Left colon (tissue), 2 donors: Measurements from ENCODE around the gene MMP25. TPM values are rescaled to one million over a fixed set of nuclear protein-coding genes. Genes with fewer than 3 reads are reported as not detected.
A peak's percentile ranks its signal among the peaks of the same experiment; 100 is the strongest.

ENCODE experiments used
- ATAC-seq: fragments of 200-7000 bp; cut with Tn5 transposase; one replicate; pipeline ENCODE4 v1.9.1; 2020; ENCODE audit warnings: mild to moderate bottlenecking, moderate library complexity
- DNase-seq, 2 donors: peaks; one replicate each; pipeline ENCODE4 v3.0.0-alpha.2; 2020
- intact Hi-C, 2 donors: fragments of 100-400 bp; cut with DNase I in 1 of 2; cut with micrococcal nuclease in 1 of 2; formaldehyde crosslinking; loops; one replicate each; pipeline versions ENCODE4 v1.11.2 to v1.14.0; 2022; cut with DNase I, micrococcal nuclease
- long read RNA-seq: library from polyadenylated mRNA; unstranded; transcript quantifications from one replicate; pipeline ENCODE4 v2.0.0, GENCODE V29; 2021
- total RNA-seq, 2 donors: library from RNA; stranded (reverse); fragmentation: NEBNext Ultra II Directional; extraction: Animal tissue kit (Norgen Biotek cat#: 25700); gene quantifications; one replicate each; pipeline ENCODE4 v1.2.1, GENCODE V29; 2021
- donor health status: DM: no; HTN: no; CAD: no.
- donor health status: DM: yes; HTN: yes; CAD: no.

Gene MMP25
- total RNA-seq: 1 to 10 TPM in 1 of 2 donors, under 1 TPM in 1; 0.70 to 1.1 TPM
- long read RNA-seq, partial matches to known transcripts: 0 of 1 reads
- long read RNA-seq, other reads (novel, unspliced or antisense): 1 of 1 reads

GRCh38 chr16:3045758-3046640 lies at the start of gene MMP25:
Gene MMP25, plus strand, starts transcription at chr16:3046561. Its CDS starts 357 bp downstream, at chr16:3046918.
- intact Hi-C loops: no loop called here
- DNase-seq (peak in 1 of 2 donors; percentile 39), ATAC-seq (peak; percentile 46)

- no peak for DNase-seq
- no peak for ATAC-seq
- intact Hi-C loops: no loop called here
These were observed 46.4 kb upstream of the MMP25 start for GRCh38 chr16:2999929-3000328.

- ATAC-seq: no peak
These were observed 45.8 kb upstream of the MMP25 start for GRCh38 chr16:3000540-3000939.

GRCh38 chr16:3001316-3001715 lies 45.0 kb upstream of the MMP25 start:
- DNase-seq (no peak), ATAC-seq (no peak)
- intact Hi-C loops: no loop called here

More at GRCh38 chr16:3000540-3000939, 45.8 kb upstream of the MMP25 start:
- intact Hi-C loops: no loop called here
- DNase-seq: no peak

DNA sequence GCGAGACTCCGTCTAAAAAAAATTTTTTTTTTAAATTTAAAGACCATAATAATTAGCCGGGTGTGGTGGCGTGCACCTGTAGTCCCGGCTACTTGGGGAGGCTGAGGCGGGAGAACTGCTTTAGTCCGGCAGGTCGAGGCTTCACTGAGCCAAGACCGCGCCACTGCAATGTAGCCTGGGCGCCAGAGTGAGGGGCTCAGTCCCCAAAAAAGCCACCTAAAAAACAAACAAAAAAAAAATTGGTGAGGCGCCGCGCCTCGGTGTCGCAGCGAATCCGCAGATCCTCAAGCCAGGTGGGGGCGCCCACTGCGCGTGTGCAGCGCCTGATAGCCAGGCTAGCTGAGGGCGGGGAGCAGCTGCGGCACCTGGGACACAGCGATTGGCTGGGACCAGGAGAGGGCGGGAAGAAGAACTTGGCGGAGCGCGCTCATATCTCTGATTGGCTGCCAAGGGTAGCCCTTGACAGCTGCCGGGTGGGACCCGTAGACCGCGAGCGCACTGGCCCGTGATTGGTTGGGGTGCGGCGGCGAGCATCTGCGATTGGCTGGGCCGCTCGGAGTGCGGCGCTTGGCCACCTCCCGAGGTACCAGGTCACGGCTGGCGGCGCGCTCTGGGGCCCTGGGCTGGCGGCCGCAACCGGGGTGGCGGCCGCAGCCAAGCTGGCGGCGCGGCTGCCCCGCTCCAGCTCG lies 42.6 kb upstream of the MMP25 start:
- intact Hi-C loops: no loop called here
- DNase-seq: peak; percentile 96 to 98
- peak; percentile 72 for ATAC-seq

- peak in 1 of 2 donors; percentile 43 for DNase-seq
- no peak for ATAC-seq
- intact Hi-C loops: no loop called here
These were observed 42.0 kb upstream of the MMP25 start for GRCh38 chr16:3004319-3004718.

- ATAC-seq (peak; percentile 11), DNase-seq (peak; percentile 76 to 78)
- intact Hi-C loops: no loop called here
These were observed 41.5 kb upstream of the MMP25 start for GRCh38 chr16:3004781-3005284.

DNA sequence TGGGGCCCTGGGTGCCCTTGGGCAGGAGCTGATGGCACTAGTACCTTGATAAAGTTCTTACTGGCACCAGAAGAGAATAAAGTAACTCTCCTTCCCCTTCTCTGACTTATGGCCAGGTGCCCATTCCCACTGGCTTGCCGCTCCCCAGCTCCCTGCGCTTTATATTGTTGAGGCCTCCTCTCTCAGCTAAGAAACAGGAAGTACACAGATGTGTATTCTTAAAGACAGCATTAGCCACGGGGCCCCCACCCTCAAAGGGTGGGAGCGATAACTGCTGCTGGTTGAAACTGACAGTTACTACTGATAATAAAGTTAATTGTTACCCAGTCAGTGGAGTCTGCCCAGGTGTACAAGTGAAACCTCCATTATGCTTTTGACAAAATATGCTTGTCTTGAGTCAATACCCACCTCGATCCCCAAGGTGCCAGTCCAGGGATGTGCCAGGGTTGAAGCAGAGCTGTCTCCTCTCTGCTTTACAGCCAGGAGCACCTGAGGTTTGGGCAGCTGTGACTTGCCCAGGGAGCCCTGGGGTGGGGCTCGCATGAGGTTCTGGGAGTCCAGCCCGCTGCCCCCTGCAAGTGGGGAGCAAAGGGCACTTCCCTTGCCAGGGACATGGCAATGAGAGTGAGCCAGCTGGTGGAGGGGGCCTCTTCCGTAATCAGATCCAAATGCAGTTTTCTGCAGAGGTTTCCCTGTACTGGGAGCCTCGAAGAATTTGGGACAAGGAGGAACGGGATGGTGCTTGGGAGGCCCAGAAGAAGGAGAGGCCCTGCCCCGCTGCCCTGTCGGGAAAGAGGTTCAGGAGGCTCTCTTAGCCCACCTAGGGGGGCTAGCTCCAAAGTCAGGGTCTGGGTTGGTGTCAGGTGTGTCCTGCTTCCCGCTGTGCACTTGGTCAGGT lies 39.1 kb upstream of the MMP25 start:
- intact Hi-C loops: no loop called here
- ATAC-seq (peak; percentile 64), DNase-seq (peak; percentile 78 to 87)

- ATAC-seq (no peak), DNase-seq (peak in 1 of 2 donors; percentile 46)
- intact Hi-C loops: no loop called here
These were observed 38.2 kb upstream of the MMP25 start for GRCh38 chr16:3007957-3008689.

DNA sequence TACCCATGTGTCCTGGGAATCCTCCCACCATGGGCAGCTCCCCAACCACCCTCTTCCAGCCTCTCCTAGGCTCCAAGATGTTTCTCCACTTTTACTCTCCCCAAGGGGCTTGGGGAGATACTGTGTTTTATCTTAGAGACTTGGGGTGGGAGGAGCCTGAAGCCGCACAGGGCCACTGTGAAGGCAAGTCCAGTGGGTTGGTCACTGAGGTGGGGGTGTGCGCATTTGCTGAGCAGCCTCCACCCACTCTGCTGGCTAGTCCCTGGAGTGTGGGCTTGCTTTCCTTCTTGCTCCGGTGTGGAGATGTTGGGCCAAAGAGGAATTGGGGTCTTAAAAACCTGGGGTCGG lies 37.7 kb upstream of the MMP25 start:
- intact Hi-C loops: no loop called here
- no peak for ATAC-seq
- DNase-seq: no peak

DNA sequence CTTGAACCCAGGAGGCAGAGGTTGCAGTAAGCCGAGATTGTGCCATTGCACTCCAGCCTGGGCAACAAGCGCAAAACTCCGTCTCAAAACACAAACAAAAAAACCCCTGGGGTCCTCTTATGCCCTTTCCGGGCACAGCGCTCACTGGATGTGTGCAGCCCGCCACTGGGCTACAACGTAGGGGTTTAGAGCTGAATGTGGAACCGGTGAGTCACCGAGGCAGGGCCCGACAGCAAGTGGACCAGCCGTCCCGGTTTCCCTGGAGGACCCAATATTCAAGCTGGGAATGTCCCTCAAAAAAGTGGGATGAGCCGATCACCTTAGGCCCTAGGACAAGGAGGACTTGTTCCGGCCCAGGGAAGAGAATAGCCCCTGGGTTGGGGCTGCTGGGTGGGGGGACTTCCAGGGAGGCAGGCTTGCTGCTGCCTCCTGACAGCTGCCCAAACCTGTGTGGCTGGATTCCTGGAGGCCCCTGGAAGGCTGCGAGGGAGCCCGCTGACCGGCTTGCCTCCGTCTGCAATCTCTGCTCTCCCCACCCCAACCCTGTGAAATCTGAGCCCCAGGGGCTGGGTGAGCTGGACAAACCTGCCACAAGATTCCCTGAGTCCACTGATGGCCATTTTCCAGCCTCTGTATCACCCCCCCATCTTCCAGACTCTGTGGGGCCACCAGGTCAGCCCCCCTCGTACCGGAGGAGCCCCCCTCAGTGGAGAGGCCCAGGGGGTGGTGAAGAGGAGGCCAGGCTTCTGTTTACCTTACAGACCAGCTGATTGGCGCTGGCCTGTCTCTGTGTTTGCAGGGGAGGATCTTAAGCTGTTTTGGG lies 36.6 kb upstream of the MMP25 start:
- intact Hi-C loops: no loop called here
- ATAC-seq: no peak
- peak in 1 of 2 donors; percentile 39 for DNase-seq

DNA sequence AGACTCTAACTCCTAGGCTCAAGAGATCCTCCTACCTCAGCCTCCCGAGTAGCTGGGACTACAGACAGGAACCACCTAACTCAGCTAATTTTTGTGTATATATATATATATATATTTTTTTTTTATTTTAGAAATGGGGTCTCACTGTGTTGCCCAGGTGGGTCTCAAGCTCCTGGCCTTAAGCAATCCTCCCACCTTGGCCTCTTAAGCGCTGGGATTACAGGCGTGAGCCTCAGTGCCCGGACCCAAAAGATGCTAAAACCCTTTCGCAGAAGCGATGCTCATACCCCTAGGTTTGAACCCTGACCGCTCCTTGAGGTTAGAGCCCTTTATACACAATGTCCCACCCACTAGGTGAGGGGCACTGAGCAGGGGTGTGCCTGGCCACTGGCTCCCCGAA lies 35.9 kb upstream of the MMP25 start:
- no peak for ATAC-seq
- intact Hi-C loops: no loop called here
- DNase-seq: no peak

DNA sequence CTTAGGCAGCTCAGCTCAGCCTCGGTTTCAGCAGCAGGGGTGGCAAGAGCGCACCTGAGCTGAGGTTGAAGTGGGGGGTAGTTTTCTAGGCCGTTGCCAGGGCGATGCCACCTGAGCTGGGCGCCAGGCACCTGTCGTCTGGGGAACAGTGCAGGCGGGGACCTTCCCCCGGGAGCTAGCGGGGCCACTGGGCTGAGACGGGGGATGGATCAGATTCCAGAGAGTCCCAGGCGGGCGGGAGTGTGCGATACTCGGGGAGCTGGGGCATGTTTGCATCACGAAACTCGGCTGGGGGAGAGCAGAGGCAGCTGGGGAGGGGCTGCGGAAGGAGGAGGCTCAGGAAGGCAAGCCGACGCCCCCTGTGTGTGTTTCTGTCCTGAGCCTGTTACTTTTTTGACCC lies 34.1 kb upstream of the MMP25 start:
- no peak for ATAC-seq
- DNase-seq: no peak
- intact Hi-C loops: no loop called here

- intact Hi-C loops: no loop called here
- peak in 1 of 2 donors; percentile 68 for DNase-seq
- ATAC-seq: peak; percentile 71
These were observed 33.4 kb upstream of the MMP25 start, which contains the start of gene CLDN9 for GRCh38 chr16:3012828-3013420. Gene CLDN9, plus strand, starts transcription at chr16:3012923. Its CDS starts 440 bp downstream, at chr16:3013363.

DNA sequence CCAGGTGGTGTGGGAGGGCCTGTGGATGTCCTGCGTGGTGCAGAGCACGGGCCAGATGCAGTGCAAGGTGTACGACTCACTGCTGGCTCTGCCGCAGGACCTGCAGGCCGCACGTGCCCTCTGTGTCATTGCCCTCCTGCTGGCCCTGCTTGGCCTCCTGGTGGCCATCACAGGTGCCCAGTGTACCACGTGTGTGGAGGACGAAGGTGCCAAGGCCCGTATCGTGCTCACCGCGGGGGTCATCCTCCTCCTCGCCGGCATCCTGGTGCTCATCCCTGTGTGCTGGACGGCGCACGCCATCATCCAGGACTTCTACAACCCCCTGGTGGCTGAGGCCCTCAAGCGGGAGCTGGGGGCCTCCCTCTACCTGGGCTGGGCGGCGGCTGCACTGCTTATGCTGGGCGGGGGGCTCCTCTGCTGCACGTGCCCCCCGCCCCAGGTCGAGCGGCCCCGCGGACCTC lies 32.8 kb upstream of the MMP25 start:
- intact Hi-C loops: no loop called here
- ATAC-seq: no peak
- no peak for DNase-seq

DNA sequence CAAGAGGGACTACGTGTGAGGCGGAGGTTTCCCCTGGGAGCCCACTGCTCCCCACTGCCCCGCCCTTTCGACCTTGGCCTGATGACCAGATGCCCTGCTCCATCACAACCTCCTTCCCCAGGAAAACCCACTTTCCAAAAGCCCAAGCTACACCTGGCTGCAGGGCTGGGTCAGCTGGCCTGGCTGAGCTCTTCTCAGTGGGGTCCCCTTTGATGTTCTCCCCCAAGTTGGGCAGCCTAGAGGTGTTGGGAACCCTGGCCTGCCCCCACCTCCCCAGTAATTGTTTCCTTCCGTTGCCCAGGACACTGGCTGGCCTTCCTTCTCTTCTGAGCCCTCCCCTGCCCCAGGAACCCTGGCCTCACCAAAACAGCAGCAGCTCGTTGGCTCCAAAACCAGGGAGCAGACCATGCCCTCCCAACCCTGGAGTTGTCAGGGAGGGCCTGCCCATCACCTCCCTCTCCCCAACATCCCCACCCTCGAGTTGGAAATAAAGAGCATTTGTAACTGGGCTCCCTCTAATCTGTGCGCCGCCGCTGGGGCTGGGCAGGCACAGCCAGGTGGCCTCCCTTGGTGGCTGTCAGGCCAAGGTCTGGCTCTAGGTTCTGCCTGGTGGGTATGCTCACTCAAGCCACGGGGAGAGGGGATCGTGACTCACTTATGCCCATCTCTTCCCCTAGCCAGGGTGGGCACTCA lies 32.2 kb upstream of the MMP25 start:
- ATAC-seq (no peak), DNase-seq (no peak)
- intact Hi-C loops: no loop called here
